DND-41 (cell line): ENCODE results near the gene SDF2L1.

Experiments used
- CTCF ChIP-seq: IDR thresholded peaks from 2 replicates; pipeline ENCODE4 v1.5.1; 2012; ENCODE audit warnings: borderline replicate concordance, low read length, moderate library complexity, mild to moderate bottlenecking; ENCODE audit not compliant: poor library complexity, severe bottlenecking; ENCODE audit errors: extremely low read depth
- EZH2 ChIP-seq: IDR thresholded peaks from 3 replicates; pipeline ENCODE4 v1.6.1; 2012; ENCODE audit warnings: borderline replicate concordance, low read depth, mild to moderate bottlenecking, moderate library complexity, low read length, inconsistent platforms; ENCODE audit not compliant: severe bottlenecking

- TF ChIP-seq EZH2 (no peak), CTCF (no peak)
These were observed 41.3 kb downstream of the SDF2L1 start for GRCh38 chr22:21683401-21683811.
